Subcutaneous adipose tissue (tissue), 4 donors: ENCODE data around the gene GJB4. TPM values are rescaled to one million over a fixed set of nuclear protein-coding genes. Genes with fewer than 3 reads are reported as not detected.

Source experiments
- CTCF ChIP-seq: fragments of 450-650 bp; IDR thresholded peaks from one replicate; pipeline ENCODE4 v1.5.1; 2016; ENCODE audit warnings: low read depth, mild to moderate bottlenecking, control low read depth, antibody characterized with exemption, moderate library complexity
- total RNA-seq, 4 donors: library from RNA; depleted of rRNA; stranded (reverse); fragments of >200 nt; gene quantifications; one replicate each; pipeline ENCODE4 v1.1.0, GENCODE V29; 2016

Gene GJB4
- total RNA-seq: not detected

- no peak for TF ChIP-seq CTCF
Measured at GRCh38 chr1:34759503-34760357, at the start of gene GJB4. Gene GJB4 (plus strand): TSS chr1:34759740. CDS start chr1:34761255, 1,515 bp downstream.

- TF ChIP-seq CTCF: no peak
Measured at GRCh38 chr1:34710812-34711211, 48.7 kb upstream of the GJB4 start.

- TF ChIP-seq CTCF: no peak
Measured at GRCh38 chr1:34711485-34711884, 48.1 kb upstream of the GJB4 start.

- no peak for TF ChIP-seq CTCF
Measured at GRCh38 chr1:34712007-34712688, 47.4 kb upstream of the GJB4 start.

- no peak for TF ChIP-seq CTCF
Measured at GRCh38 chr1:34713443-34713842, 46.1 kb upstream of the GJB4 start.

GRCh38 chr1:34714386-34714785 is 45.2 kb upstream of the GJB4 start:
- no peak for TF ChIP-seq CTCF

GRCh38 chr1:34715139-34715538 is 44.4 kb upstream of the GJB4 start:
- TF ChIP-seq CTCF: no peak
